ENCODE results near the gene USP31. TPM values are rescaled to one million over a fixed set of nuclear protein-coding genes. Genes with fewer than 3 reads are reported as not detected.

Gene USP31
- total and polyA plus RNA-seq, 5 donors, result 12.8 to 44.0 (median 37.0) TPM

GRCh38 chr16:23061669-23062068, 87.6 kb downstream of the USP31 start:
- Histone ChIP-seq H3K9me3 (ENCODE audit: control insufficient read depth, low read length) (no peaks in the 10 kb centered on the region), H3K4me1 (ENCODE audit: control insufficient read depth, insufficient read depth, low read length) (no peaks in the 10 kb centered on the region), H3K4me3 (ENCODE audit: low read length) (no peak overlapping the region), H3K27me3 (ENCODE audit: control insufficient read depth, insufficient read depth) (no peaks in the 10 kb centered on the region), H3K27ac (ENCODE audit: low read length) (no peak overlapping the region)
- intact Hi-C loops (cut with DNase I), result loop anchor here in 1 of 4 donors (5.0 kb wide), 1 partner anchor 164 kb away; no protein-coding TSS in a partner anchor
- ATAC-seq (no peak), DNase-seq (no peak)
- whole genome bisulfite sequencing, result 73% methylated on average over 7 of the region's 7 CpGs

GRCh38 chr16:23060458-23061320, 88.6 kb downstream of the USP31 start:
- Histone ChIP-seq H3K27ac (ENCODE audit: low read length) (no peak overlapping the region), H3K9me3 (ENCODE audit: control insufficient read depth, low read length) (no peaks in the 10 kb centered on the region), H3K4me3 (ENCODE audit: low read length) (no peak overlapping the region), H3K27me3 (ENCODE audit: control insufficient read depth, insufficient read depth) (no peaks in the 10 kb centered on the region), H3K4me1 (ENCODE audit: control insufficient read depth, insufficient read depth, low read length) (no peaks in the 10 kb centered on the region)
- WGBS, result 23% methylated on average over 9 of the region's 9 CpGs
- ATAC-seq (peak; percentile 83 to 90), DNase-seq (peak; percentile 58 to 80 (median 63))
- intact Hi-C loops (cut with DNase I), result loop anchor here in 1 of 4 donors (5.0 kb wide), 1 partner anchor 163 kb away; no protein-coding TSS in a partner anchor

DNA sequence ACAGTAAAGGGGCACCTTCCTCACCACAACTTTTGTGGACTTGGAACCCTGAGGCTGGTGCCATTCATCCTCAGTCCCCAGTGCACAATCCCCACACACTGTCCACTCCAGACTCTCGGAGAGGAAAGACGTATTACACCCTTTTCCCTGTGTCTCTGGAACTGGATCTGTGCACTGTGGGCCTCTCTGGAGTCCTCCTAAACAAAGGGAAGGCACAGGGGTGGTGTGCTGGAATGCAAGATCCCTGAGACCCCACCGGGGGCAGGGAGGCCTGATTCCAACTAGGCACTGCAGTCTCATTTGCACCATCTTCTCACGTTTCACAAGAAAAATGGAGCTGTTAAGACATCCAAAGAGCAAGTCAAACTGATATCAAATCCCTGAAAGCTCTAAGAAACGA, 89.8 kb downstream of the USP31 start:
- no peaks in the 10 kb centered on the region for H3K27me3 ChIP-seq (ENCODE audit: control insufficient read depth, insufficient read depth)
- WGBS, result 55% methylated on average over 5 of the region's 5 CpGs
- H3K9me3 ChIP-seq (ENCODE audit: control insufficient read depth, low read length), result no peaks in the 10 kb centered on the region
- DNase-seq, result no peak
- H3K4me1 ChIP-seq (ENCODE audit: control insufficient read depth, insufficient read depth, low read length), result no peaks in the 10 kb centered on the region
- H3K27ac ChIP-seq (ENCODE audit: low read length), result no peak overlapping the region
- intact Hi-C loops (cut with DNase I), result loop anchor here in 1 of 4 donors (10.0 kb wide), 1 partner anchor 155 kb away; no protein-coding TSS in a partner anchor
- no peak for ATAC-seq
- H3K4me3 ChIP-seq (ENCODE audit: low read length), result no peak overlapping the region

GRCh38 chr16:23058576-23058975, 90.7 kb downstream of the USP31 start:
- Histone ChIP-seq H3K27ac (ENCODE audit: low read length) (no peak overlapping the region), H3K4me1 (ENCODE audit: control insufficient read depth, insufficient read depth, low read length) (no peaks in the 10 kb centered on the region), H3K4me3 (ENCODE audit: low read length) (no peak overlapping the region), H3K27me3 (ENCODE audit: control insufficient read depth, insufficient read depth) (no peaks in the 10 kb centered on the region), H3K9me3 (ENCODE audit: control insufficient read depth, low read length) (no peaks in the 10 kb centered on the region)
- DNase-seq (no peak), ATAC-seq (no peak)
- WGBS, result 45% methylated on average over 4 of the region's 4 CpGs
- intact Hi-C loops (cut with DNase I), result loop anchor here in 1 of 4 donors (10.0 kb wide), 1 partner anchor 154 kb away; no protein-coding TSS in a partner anchor

DNA sequence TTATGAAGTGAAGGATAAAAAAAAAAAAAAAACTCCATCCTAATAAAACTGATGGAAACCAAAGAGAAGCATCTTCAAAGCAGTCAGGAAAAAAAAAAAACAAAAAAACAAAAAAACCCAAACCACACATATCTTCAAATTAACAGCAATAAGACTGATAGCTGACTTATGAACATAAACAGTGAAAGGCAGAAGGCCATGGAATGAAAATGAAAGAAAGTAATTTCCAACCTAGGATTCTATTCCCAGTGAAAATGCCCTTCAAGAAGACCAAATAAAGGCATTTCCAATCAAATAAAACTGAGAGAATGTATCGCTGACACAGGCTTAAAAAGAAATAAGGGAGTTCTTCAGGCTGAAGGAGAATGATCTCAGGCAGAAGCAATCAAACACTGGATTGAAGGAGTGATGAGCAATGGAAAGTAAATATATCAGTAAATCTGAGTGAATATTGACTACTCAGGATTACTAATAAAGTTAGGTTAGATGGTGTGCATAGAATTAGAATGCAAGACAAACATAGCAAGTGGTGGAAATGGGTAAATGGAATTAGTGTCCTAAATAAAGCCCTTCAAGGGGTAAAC, 92.1 kb downstream of the USP31 start:
- Histone ChIP-seq H3K27ac (ENCODE audit: low read length) (no peak overlapping the region), H3K4me1 (ENCODE audit: control insufficient read depth, insufficient read depth, low read length) (no peaks in the 10 kb centered on the region), H3K27me3 (ENCODE audit: control insufficient read depth, insufficient read depth) (no peaks in the 10 kb centered on the region), H3K9me3 (ENCODE audit: control insufficient read depth, low read length) (no peaks in the 10 kb centered on the region), H3K4me3 (ENCODE audit: low read length) (no peak overlapping the region)
- DNase-seq (no peak), ATAC-seq (no peak)
- intact Hi-C loops (cut with DNase I), result loop anchor here in 1 of 4 donors (10.0 kb wide), 1 partner anchor 152 kb away; no protein-coding TSS in a partner anchor
- WGBS, result 85% methylated on average over 1 of the region's 1 CpG

- H3K27me3 ChIP-seq (ENCODE audit: control insufficient read depth, insufficient read depth), result no peaks in the 10 kb centered on the region
- ATAC-seq (no peak), DNase-seq (no peak)
- H3K9me3 ChIP-seq (ENCODE audit: control insufficient read depth, low read length), result no peaks in the 10 kb centered on the region
- no peak overlapping the region for H3K27ac ChIP-seq (ENCODE audit: low read length)
- WGBS, result 88% methylated on average over 3 of the region's 3 CpGs
- H3K4me1 ChIP-seq (ENCODE audit: control insufficient read depth, insufficient read depth, low read length), result no peaks in the 10 kb centered on the region
- intact Hi-C loops (cut with DNase I), result loop anchor here in 1 of 4 donors (10.0 kb wide), 1 partner anchor 151 kb away; no protein-coding TSS in a partner anchor
- no peak overlapping the region for H3K4me3 ChIP-seq (ENCODE audit: low read length)
Observed at GRCh38 chr16:23055481-23055880, 93.8 kb downstream of the USP31 start.

GRCh38 chr16:23052908-23053580, 96.2 kb downstream of the USP31 start:
- DNase-seq (no peak), ATAC-seq (no peak)
- intact Hi-C loops (cut with DNase I), result loop anchor here in 1 of 4 donors (10.0 kb wide), 1 partner anchor 148 kb away; no protein-coding TSS in a partner anchor
- Histone ChIP-seq H3K27me3 (ENCODE audit: control insufficient read depth, insufficient read depth) (no peaks in the 10 kb centered on the region), H3K27ac (ENCODE audit: low read length) (no peak overlapping the region), H3K4me1 (ENCODE audit: control insufficient read depth, insufficient read depth, low read length) (no peaks in the 10 kb centered on the region), H3K4me3 (ENCODE audit: low read length) (no peak overlapping the region), H3K9me3 (ENCODE audit: control insufficient read depth, low read length) (no peaks in the 10 kb centered on the region)
- 78% methylated on average over 4 of the region's 4 CpGs for WGBS

DNA sequence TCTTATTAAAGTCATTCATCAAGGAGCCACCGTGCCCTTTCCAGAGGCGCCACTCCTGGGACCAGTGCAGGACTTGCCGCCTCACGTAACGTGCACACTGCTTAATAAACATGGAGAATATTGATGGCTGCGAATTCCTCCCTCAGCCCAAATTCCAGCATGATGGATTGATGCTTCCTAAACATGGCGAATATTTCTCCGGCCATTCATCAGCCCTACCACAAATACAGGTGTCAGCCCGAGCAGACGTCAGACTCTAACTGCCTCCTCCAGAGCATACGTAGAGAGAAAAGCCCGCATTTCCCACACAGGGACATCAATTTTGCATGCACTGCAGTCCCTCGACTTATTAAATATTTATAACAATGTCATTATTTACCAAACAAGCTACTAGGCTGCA, 97.0 kb downstream of the USP31 start:
- intact Hi-C loops (cut with DNase I), result loop anchor here in 1 of 4 donors (10.0 kb wide), 1 partner anchor 147 kb away; no protein-coding TSS in a partner anchor
- DNase-seq (no peak), ATAC-seq (no peak)
- H3K9me3 ChIP-seq (ENCODE audit: control insufficient read depth, low read length), result no peaks in the 10 kb centered on the region
- no peak overlapping the region for H3K27ac ChIP-seq (ENCODE audit: low read length)
- no peak overlapping the region for H3K4me3 ChIP-seq (ENCODE audit: low read length)
- no peaks in the 10 kb centered on the region for H3K4me1 ChIP-seq (ENCODE audit: control insufficient read depth, insufficient read depth, low read length)
- H3K27me3 ChIP-seq (ENCODE audit: control insufficient read depth, insufficient read depth), result no peaks in the 10 kb centered on the region
- WGBS, result 86% methylated on average over 13 of the region's 13 CpGs

- no peaks in the 10 kb centered on the region for H3K4me1 ChIP-seq (ENCODE audit: control insufficient read depth, insufficient read depth, low read length)
- no peaks in the 10 kb centered on the region for H3K27me3 ChIP-seq (ENCODE audit: control insufficient read depth, insufficient read depth)
- no peak for ATAC-seq
- DNase-seq, result no peak
- 72% methylated on average over 8 of the region's 8 CpGs for WGBS
- no peaks in the 10 kb centered on the region for H3K9me3 ChIP-seq (ENCODE audit: control insufficient read depth, low read length)
- no peak overlapping the region for H3K27ac ChIP-seq (ENCODE audit: low read length)
- no peak overlapping the region for H3K4me3 ChIP-seq (ENCODE audit: low read length)
- intact Hi-C loops (cut with DNase I), result loop anchor here in 1 of 4 donors (10.0 kb wide), 1 partner anchor 147 kb away; no protein-coding TSS in a partner anchor
Observed at GRCh38 chr16:23051587-23051986, 97.7 kb downstream of the USP31 start.

- DNase-seq (no peak), ATAC-seq (no peak)
- intact Hi-C loops (cut with DNase I), result no loop called here
- H3K27ac ChIP-seq (ENCODE audit: low read length), result no peak overlapping the region
- no peaks in the 10 kb centered on the region for H3K27me3 ChIP-seq (ENCODE audit: control insufficient read depth, insufficient read depth)
- H3K4me1 ChIP-seq (ENCODE audit: control insufficient read depth, insufficient read depth, low read length), result no peaks in the 10 kb centered on the region
- H3K4me3 ChIP-seq (ENCODE audit: low read length), result no peak overlapping the region
- 71% methylated on average over 5 of the region's 5 CpGs for WGBS
- no peaks in the 10 kb centered on the region for H3K9me3 ChIP-seq (ENCODE audit: control insufficient read depth, low read length)
Observed at GRCh38 chr16:23048164-23048563, 101.1 kb downstream of the USP31 start.
